PC-9 (cell line): ENCODE measurements around the gene TMEM52. TPM values are rescaled to one million over a fixed set of nuclear protein-coding genes. Genes with fewer than 3 reads are reported as not detected.

Source experiments
- BruUV-seq: library from RNA; stranded (reverse); fragments of 400-500 nt; replicated peaks from 2 replicates; lab custom pipeline; 2021; lab: Mats Ljungman, UMichigan
- CTCF ChIA-PET: fragments of 300-600 bp; sonication (Branson Sonifier 250); formaldehyde crosslinking; loops from one replicate; lab custom pipeline; 2022; ENCODE audit warnings: antibody characterized with exemption; lab: Charles Lee
- POLR2A ChIA-PET: fragments of 300-600 bp; sonication (Branson Sonifier 250); formaldehyde crosslinking; loops from one replicate; lab custom pipeline; 2022; ENCODE audit warnings: antibody characterized with exemption; ENCODE audit not compliant: unreplicated experiment; lab: Charles Lee
- DNase-seq, 2 experiments: peaks; one replicate each; pipeline versions ENCODE4 v3.0.0 to v3.0.0-alpha.2; 2015 to 2022; ENCODE audit warnings: mixed read lengths in 1 of 2
- H2AFZ ChIP-seq: fragments of 200-600 bp; sonication (generic); 2 replicates; pipeline ENCODE4 v1.8.1; 2017; ENCODE audit warnings: antibody characterized with exemption
- H3F3A ChIP-seq: fragments of 200-600 bp; sonication (generic); 2 replicates; pipeline ENCODE4 v1.8.1; 2017; ENCODE audit warnings: antibody characterized with exemption, mild to moderate bottlenecking, low read depth; ENCODE audit not compliant: insufficient read depth
- H3K27ac ChIP-seq: fragments of 200-600 bp; sonication (generic); 2 replicates; pipeline ENCODE4 v1.6.1; 2016; ENCODE audit warnings: mixed run types
- H3K27me3 ChIP-seq: fragments of 200-600 bp; sonication (generic); 2 replicates; pipeline ENCODE4 v1.6.1; 2016; ENCODE audit warnings: low read depth, mixed run types; ENCODE audit not compliant: insufficient read depth
- H3K36me3 ChIP-seq: fragments of 200-600 bp; sonication (generic); 2 replicates; pipeline ENCODE4 v1.6.1; 2016; ENCODE audit warnings: low read depth, mixed run types
- H3K4me1 ChIP-seq: fragments of 200-600 bp; sonication (generic); replicated peaks from 2 replicates; pipeline ENCODE4 v1.6.1; 2016; ENCODE audit warnings: mixed run types; ENCODE audit not compliant: insufficient read depth
- H3K4me2 ChIP-seq: fragments of 200-600 bp; sonication (generic); 2 replicates; pipeline ENCODE4 v1.6.1; 2017; ENCODE audit warnings: mixed run types
- H3K4me3 ChIP-seq: fragments of 200-600 bp; sonication (generic); 2 replicates; pipeline ENCODE4 v1.6.1; 2016; ENCODE audit warnings: mixed run types
- H3K79me2 ChIP-seq: fragments of 200-600 bp; sonication (generic); 2 replicates; pipeline ENCODE4 v1.6.1; 2017; ENCODE audit warnings: low read depth, mixed run types
- H3K9me2 ChIP-seq: fragments of 200-600 bp; sonication (generic); 2 replicates; pipeline ENCODE4 v1.8.1; 2017; ENCODE audit warnings: mild to moderate bottlenecking; ENCODE audit not compliant: insufficient read depth
- H3K9me3 ChIP-seq: fragments of 200-600 bp; sonication (generic); 2 replicates; pipeline ENCODE4 v1.8.1; 2016; ENCODE audit warnings: low read depth; ENCODE audit not compliant: insufficient read depth
- H4K20me1 ChIP-seq: fragments of 200-600 bp; sonication (generic); 2 replicates; pipeline ENCODE4 v1.8.1; 2017; ENCODE audit not compliant: insufficient read depth
- CTCF ChIP-seq: fragments of 200-600 bp; sonication (generic); conservative IDR thresholded peaks from 2 replicates; pipeline ENCODE4 v1.6.1; 2017; ENCODE audit warnings: mixed run types, antibody characterized with exemption, mild to moderate bottlenecking, moderate library complexity
- EZH2 ChIP-seq: fragments of 200-600 bp; sonication (generic); IDR thresholded peaks from 2 replicates; pipeline ENCODE4 v1.8.0; 2017; ENCODE audit warnings: antibody characterized with exemption, low read depth
- intact Hi-C: fragments of 100-400 bp; cut with micrococcal nuclease; formaldehyde crosslinking; loops from one replicate; pipeline ENCODE4 v1.10.0; 2022; ENCODE audit not compliant: unreplicated experiment
- total RNA-seq: library from RNA; stranded (reverse); gene quantifications from 2 replicates; pipeline ENCODE4 v1.2.3, GENCODE V29; 2021

Gene TMEM52
- total RNA-seq, 1 experiment from 2014 or later: 7.4 TPM

- no peak overlapping the region for H2AFZ ChIP-seq
- intact Hi-C loops: no loop called here
- no TSS peak for BruUV-seq
- H3K9me3 ChIP-seq: no peaks in the 10 kb centered on the region
- H4K20me1 ChIP-seq: no peaks in the 10 kb centered on the region
- ChIA-PET CTCF (no interaction called here), POLR2A (interaction anchor here (0.6 kb wide), 1 partner anchor 30 kb away, joined by 5 read pairs; no protein-coding TSS in a partner anchor)
- peaks cover 35% of the 10 kb centered on the region for H3K27me3 ChIP-seq
- no peak for TF ChIP-seq EZH2
- H3K36me3 ChIP-seq: no peaks in the 10 kb centered on the region
- no peaks in the 10 kb centered on the region for H3K9me2 ChIP-seq
- no peak overlapping the region for H3K4me2 ChIP-seq
- peaks cover 8% of the 10 kb centered on the region; the same call in 1 of the 2 replicates for H3K4me1 ChIP-seq
- H3K79me2 ChIP-seq: no peaks in the 10 kb centered on the region
- H3F3A ChIP-seq: peaks cover 6% of the 10 kb centered on the region; the same call in 1 of the 2 replicates
- no peak overlapping the region for H3K4me3 ChIP-seq
- DNase-seq: no peak
- H3K27ac ChIP-seq: no peak overlapping the region
Measured at GRCh38 chr1:1922956-1923833, 4.1 kb upstream of the TMEM52 start.

GRCh38 chr1:1922702-1922955, 3.5 kb upstream of the TMEM52 start:
- BruUV-seq: no TSS peak
- Histone ChIP-seq H3K4me3 (no peak overlapping the region), H3K27ac (no peak overlapping the region), H3K4me1 (peaks cover 9% of the 10 kb centered on the region; the same call in 1 of the 2 replicates), H3K9me3 (no peaks in the 10 kb centered on the region), H3K36me3 (no peaks in the 10 kb centered on the region), H4K20me1 (no peaks in the 10 kb centered on the region), H3K27me3 (peaks cover 32% of the 10 kb centered on the region), H3K9me2 (no peaks in the 10 kb centered on the region), H3K79me2 (no peaks in the 10 kb centered on the region), H3K4me2 (no peak overlapping the region), H2AFZ (no peak overlapping the region), H3F3A (peaks cover 6% of the 10 kb centered on the region; the same call in 1 of the 2 replicates)
- DNase-seq: no peak
- intact Hi-C loops: no loop called here
- TF ChIP-seq CTCF: no peak
- no peak for TF ChIP-seq EZH2
- ChIA-PET POLR2A (no interaction called here), CTCF (no interaction called here)

GRCh38 chr1:1921901-1922701, 3.0 kb upstream of the TMEM52 start:
- no TSS peak for BruUV-seq
- H3F3A ChIP-seq: peaks cover 6% of the 10 kb centered on the region; the same call in 1 of the 2 replicates
- H3K4me2 ChIP-seq: no peak overlapping the region
- no peaks in the 10 kb centered on the region for H3K9me2 ChIP-seq
- no peaks in the 10 kb centered on the region for H3K36me3 ChIP-seq
- TF ChIP-seq CTCF (no peak), EZH2 (no peak)
- H3K27me3 ChIP-seq: peaks cover 27% of the 10 kb centered on the region
- no peak for DNase-seq
- H3K27ac ChIP-seq: no peak overlapping the region
- no peaks in the 10 kb centered on the region for H3K79me2 ChIP-seq
- no peak overlapping the region for H3K4me3 ChIP-seq
- ChIA-PET POLR2A (no interaction called here), CTCF (no interaction called here)
- intact Hi-C loops: no loop called here
- no peak overlapping the region for H2AFZ ChIP-seq
- H3K4me1 ChIP-seq: peaks cover 9% of the 10 kb centered on the region; the same call in 1 of the 2 replicates
- no peaks in the 10 kb centered on the region for H3K9me3 ChIP-seq
- H4K20me1 ChIP-seq: no peaks in the 10 kb centered on the region
